K562 (cell line): ENCODE data around the gene BOLA1. TPM values are rescaled to one million over a fixed set of nuclear protein-coding genes. Genes with fewer than 3 reads are reported as not detected.

ENCODE experiments used
- HMG20A ChIP-seq: fragments of 450-650 bp; formaldehyde crosslinking; conservative IDR thresholded peaks from 2 replicates; pipeline ENCODE4 v1.4.0; 2020; ENCODE audit warnings: mild to moderate bottlenecking, mixed read lengths
- RFX1 ChIP-seq: fragments of 450-650 bp; IDR thresholded peaks from 2 replicates; pipeline ENCODE4 v1.6.1; 2016; ENCODE audit warnings: mild to moderate bottlenecking, moderate library complexity
- TOE1 ChIP-seq, 2 experiments: fragments of 450-650 bp in 1 of 2; sonication (generic) in 1 of 2; formaldehyde crosslinking in 1 of 2; IDR thresholded peaks; 2 replicates each; pipeline versions ENCODE4 v1.7.1 to v1.8.0; 2016 to 2022; ENCODE audit warnings: borderline replicate concordance in 2 of 2, mild to moderate bottlenecking in 2 of 2, antibody characterized with exemption in 1 of 2, inconsistent platforms in 1 of 2, low read depth in 1 of 2, missing genetic modification reagents in 1 of 2, moderate library complexity in 1 of 2
- ZNF384 ChIP-seq: IDR thresholded peaks from 2 replicates; pipeline ENCODE4 v1.6.1; 2012; ENCODE audit warnings: low read depth, low read length, improper control_type of control experiment
- polyA plus RNA-seq, 8 experiments: library from polyadenylated mRNA; depleted of rRNA in 4 of 8; stranded (reverse) in 5 of 8; unstranded in 3 of 8; fragments of >200 nt; fragmentation: Nextera tagmentation in 2 of 8; fragmentation: Illumina TruSeq in 1 of 8; extraction: Ambion mirVana in 2 of 8; extraction: Trizol in 1 of 8; gene quantifications; 2 replicates each; pipeline versions ENCODE4 v1.2.1 to v1.2.3, GENCODE V29; 2011 to 2014; ENCODE audit warnings: inconsistent platforms in 1 of 8, missing spikeins in 1 of 8
- total RNA-seq, 7 experiments: library from RNA; depleted of rRNA in 6 of 7; stranded (reverse); fragments of >200 nt in 6 of 7; fragmentation: Illumina TruSeq in 2 of 7; extraction: Trizol in 2 of 7; gene quantifications; 2 replicates each; pipeline versions ENCODE4 v1.2.1 to v1.2.3, GENCODE V29; 2011 to 2021; ENCODE audit warnings: low replicate concordance in 1 of 7
- TF ChIP-seq, protein P1 (sequence below): fragments of 200-600 bp; sonication (generic); IDR thresholded peaks from one replicate; pipeline ENCODE4 v1.6.1; 2012; ENCODE audit warnings: mild to moderate bottlenecking, low read depth, low read length, inconsistent platforms
- TF ChIP-seq, protein P2 (sequence below), 3 experiments: IDR thresholded peaks in 2 of 3; conservative IDR thresholded peaks in 1 of 3; 2 replicates each; pipeline ENCODE4 v1.5.1; 2011 to 2012; ENCODE audit warnings: low read length in 3 of 3, mild to moderate bottlenecking in 3 of 3, control low read depth in 2 of 3, improper control_type of control experiment in 1 of 3, inconsistent platforms in 1 of 3, low read depth in 1 of 3, mixed read lengths in 1 of 3, moderate library complexity in 1 of 3; ENCODE audit not compliant: insufficient read depth in 2 of 3
- TF ChIP-seq, protein P3 (sequence below): fragments of 450-650 bp; IDR thresholded peaks from 2 replicates; pipeline ENCODE4 v1.7.0; 2016; ENCODE audit warnings: borderline replicate concordance
- TF ChIP-seq, protein P4 (sequence below): conservative IDR thresholded peaks from 2 replicates; pipeline ENCODE4 v1.6.1; 2011; ENCODE audit warnings: low read depth, mild to moderate bottlenecking, low read length; ENCODE audit not compliant: control insufficient read depth

The BOLA1 gene
- total and polyA plus RNA-seq, 9 of the 15 experiments (the other 6 are each of a cell fraction or from before 2014, with no cell fraction given): 0.18 to 1.2 (median 0.40) TPM; not detected in 2

DNA sequence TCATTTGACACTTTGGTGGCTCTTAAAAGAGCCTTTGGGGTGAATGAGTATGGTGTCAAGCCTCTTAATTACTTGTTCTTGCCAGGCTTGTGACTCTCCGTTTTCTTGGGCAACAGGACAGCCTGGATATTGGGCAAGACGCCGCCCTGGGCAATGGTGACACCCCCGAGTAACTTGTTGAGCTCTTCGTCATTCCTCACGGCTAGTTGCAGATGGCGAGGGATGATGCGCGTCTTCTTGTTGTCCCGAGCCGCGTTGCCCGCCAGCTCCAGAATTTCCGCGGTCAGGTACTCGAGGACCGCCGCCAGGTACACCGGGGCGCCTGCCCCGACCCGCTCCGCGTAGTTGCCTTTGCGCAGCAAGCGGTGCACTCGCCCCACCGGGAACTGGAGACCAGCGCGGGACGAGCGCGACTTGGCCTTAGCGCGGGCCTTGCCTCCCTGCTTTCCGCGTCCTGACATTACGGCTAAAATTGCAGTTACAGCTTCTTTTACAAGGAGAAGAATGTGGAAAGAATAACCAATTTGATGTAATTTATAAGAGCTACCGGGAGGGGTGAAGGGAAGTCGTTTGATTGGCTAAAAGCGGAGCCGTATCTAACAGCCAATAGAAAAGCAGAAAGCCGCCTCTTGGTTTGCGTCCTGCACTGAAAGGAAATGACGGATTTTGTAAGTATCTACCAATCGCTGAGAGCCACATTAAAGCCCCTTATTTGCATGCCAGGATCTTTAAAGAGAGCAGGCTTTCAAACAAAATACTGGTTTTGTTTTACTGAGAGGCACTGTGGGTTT lies 11.7 kb upstream of the BOLA1 start (continued):
- TF ChIP-seq, protein P1, sequence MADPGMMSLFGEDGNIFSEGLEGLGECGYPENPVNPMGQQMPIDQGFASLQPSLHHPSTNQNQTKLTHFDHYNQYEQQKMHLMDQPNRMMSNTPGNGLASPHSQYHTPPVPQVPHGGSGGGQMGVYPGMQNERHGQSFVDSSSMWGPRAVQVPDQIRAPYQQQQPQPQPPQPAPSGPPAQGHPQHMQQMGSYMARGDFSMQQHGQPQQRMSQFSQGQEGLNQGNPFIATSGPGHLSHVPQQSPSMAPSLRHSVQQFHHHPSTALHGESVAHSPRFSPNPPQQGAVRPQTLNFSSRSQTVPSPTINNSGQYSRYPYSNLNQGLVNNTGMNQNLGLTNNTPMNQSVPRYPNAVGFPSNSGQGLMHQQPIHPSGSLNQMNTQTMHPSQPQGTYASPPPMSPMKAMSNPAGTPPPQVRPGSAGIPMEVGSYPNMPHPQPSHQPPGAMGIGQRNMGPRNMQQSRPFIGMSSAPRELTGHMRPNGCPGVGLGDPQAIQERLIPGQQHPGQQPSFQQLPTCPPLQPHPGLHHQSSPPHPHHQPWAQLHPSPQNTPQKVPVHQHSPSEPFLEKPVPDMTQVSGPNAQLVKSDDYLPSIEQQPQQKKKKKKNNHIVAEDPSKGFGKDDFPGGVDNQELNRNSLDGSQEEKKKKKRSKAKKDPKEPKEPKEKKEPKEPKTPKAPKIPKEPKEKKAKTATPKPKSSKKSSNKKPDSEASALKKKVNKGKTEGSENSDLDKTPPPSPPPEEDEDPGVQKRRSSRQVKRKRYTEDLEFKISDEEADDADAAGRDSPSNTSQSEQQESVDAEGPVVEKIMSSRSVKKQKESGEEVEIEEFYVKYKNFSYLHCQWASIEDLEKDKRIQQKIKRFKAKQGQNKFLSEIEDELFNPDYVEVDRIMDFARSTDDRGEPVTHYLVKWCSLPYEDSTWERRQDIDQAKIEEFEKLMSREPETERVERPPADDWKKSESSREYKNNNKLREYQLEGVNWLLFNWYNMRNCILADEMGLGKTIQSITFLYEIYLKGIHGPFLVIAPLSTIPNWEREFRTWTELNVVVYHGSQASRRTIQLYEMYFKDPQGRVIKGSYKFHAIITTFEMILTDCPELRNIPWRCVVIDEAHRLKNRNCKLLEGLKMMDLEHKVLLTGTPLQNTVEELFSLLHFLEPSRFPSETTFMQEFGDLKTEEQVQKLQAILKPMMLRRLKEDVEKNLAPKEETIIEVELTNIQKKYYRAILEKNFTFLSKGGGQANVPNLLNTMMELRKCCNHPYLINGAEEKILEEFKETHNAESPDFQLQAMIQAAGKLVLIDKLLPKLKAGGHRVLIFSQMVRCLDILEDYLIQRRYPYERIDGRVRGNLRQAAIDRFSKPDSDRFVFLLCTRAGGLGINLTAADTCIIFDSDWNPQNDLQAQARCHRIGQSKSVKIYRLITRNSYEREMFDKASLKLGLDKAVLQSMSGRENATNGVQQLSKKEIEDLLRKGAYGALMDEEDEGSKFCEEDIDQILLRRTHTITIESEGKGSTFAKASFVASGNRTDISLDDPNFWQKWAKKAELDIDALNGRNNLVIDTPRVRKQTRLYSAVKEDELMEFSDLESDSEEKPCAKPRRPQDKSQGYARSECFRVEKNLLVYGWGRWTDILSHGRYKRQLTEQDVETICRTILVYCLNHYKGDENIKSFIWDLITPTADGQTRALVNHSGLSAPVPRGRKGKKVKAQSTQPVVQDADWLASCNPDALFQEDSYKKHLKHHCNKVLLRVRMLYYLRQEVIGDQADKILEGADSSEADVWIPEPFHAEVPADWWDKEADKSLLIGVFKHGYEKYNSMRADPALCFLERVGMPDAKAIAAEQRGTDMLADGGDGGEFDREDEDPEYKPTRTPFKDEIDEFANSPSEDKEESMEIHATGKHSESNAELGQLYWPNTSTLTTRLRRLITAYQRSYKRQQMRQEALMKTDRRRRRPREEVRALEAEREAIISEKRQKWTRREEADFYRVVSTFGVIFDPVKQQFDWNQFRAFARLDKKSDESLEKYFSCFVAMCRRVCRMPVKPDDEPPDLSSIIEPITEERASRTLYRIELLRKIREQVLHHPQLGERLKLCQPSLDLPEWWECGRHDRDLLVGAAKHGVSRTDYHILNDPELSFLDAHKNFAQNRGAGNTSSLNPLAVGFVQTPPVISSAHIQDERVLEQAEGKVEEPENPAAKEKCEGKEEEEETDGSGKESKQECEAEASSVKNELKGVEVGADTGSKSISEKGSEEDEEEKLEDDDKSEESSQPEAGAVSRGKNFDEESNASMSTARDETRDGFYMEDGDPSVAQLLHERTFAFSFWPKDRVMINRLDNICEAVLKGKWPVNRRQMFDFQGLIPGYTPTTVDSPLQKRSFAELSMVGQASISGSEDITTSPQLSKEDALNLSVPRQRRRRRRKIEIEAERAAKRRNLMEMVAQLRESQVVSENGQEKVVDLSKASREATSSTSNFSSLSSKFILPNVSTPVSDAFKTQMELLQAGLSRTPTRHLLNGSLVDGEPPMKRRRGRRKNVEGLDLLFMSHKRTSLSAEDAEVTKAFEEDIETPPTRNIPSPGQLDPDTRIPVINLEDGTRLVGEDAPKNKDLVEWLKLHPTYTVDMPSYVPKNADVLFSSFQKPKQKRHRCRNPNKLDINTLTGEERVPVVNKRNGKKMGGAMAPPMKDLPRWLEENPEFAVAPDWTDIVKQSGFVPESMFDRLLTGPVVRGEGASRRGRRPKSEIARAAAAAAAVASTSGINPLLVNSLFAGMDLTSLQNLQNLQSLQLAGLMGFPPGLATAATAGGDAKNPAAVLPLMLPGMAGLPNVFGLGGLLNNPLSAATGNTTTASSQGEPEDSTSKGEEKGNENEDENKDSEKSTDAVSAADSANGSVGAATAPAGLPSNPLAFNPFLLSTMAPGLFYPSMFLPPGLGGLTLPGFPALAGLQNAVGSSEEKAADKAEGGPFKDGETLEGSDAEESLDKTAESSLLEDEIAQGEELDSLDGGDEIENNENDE: peak; percentile 33
- TF ChIP-seq, protein P2, sequence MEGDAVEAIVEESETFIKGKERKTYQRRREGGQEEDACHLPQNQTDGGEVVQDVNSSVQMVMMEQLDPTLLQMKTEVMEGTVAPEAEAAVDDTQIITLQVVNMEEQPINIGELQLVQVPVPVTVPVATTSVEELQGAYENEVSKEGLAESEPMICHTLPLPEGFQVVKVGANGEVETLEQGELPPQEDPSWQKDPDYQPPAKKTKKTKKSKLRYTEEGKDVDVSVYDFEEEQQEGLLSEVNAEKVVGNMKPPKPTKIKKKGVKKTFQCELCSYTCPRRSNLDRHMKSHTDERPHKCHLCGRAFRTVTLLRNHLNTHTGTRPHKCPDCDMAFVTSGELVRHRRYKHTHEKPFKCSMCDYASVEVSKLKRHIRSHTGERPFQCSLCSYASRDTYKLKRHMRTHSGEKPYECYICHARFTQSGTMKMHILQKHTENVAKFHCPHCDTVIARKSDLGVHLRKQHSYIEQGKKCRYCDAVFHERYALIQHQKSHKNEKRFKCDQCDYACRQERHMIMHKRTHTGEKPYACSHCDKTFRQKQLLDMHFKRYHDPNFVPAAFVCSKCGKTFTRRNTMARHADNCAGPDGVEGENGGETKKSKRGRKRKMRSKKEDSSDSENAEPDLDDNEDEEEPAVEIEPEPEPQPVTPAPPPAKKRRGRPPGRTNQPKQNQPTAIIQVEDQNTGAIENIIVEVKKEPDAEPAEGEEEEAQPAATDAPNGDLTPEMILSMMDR (IDR thresholded peaks at IDR 0.05 in 2 of 3, conservative IDR thresholded peaks at IDR 0.05 in 1 of 3; ENCODE audit: insufficient read depth in 2 of 3, low read depth in 1 of 3, low read length in 3 of 3): no peak; a peak in 1 of 6 replicates
- TF ChIP-seq TOE1 (IDR thresholded peaks at IDR 0.05; ENCODE audit: borderline replicate concordance): no peak
- peak; percentile 93; the same call in 1 of the 2 replicates for TF ChIP-seq TOE1 (CRISPR knock-in tag; IDR thresholded peaks at IDR 0.05; ENCODE audit: borderline replicate concordance, low read depth)
- TF ChIP-seq, protein P3, sequence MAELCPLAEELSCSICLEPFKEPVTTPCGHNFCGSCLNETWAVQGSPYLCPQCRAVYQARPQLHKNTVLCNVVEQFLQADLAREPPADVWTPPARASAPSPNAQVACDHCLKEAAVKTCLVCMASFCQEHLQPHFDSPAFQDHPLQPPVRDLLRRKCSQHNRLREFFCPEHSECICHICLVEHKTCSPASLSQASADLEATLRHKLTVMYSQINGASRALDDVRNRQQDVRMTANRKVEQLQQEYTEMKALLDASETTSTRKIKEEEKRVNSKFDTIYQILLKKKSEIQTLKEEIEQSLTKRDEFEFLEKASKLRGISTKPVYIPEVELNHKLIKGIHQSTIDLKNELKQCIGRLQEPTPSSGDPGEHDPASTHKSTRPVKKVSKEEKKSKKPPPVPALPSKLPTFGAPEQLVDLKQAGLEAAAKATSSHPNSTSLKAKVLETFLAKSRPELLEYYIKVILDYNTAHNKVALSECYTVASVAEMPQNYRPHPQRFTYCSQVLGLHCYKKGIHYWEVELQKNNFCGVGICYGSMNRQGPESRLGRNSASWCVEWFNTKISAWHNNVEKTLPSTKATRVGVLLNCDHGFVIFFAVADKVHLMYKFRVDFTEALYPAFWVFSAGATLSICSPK: no peak
- no peak for TF ChIP-seq RFX1
- TF ChIP-seq, protein P4, sequence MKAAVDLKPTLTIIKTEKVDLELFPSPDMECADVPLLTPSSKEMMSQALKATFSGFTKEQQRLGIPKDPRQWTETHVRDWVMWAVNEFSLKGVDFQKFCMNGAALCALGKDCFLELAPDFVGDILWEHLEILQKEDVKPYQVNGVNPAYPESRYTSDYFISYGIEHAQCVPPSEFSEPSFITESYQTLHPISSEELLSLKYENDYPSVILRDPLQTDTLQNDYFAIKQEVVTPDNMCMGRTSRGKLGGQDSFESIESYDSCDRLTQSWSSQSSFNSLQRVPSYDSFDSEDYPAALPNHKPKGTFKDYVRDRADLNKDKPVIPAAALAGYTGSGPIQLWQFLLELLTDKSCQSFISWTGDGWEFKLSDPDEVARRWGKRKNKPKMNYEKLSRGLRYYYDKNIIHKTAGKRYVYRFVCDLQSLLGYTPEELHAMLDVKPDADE: peak; percentile 26; the same call in 1 of the 2 replicates
- TF ChIP-seq ZNF384: no peak
- no peak for TF ChIP-seq HMG20A (CRISPR knock-in tag)
